Stimulated activated naive CD4-positive, alpha-beta T cell (primary cell): ENCODE results near the gene APC.
"Not testable (repeated sequence)": the region's sequence is repeated elsewhere in the genome, so short reads cannot be mapped to it uniquely, and the experiment has no call there.

Source experiments
- DNase-seq, 6 experiments: peaks; one replicate each; lab custom pipeline; 2025; lab: John Stamatoyannopoulos, UW

APC gene

DNA sequence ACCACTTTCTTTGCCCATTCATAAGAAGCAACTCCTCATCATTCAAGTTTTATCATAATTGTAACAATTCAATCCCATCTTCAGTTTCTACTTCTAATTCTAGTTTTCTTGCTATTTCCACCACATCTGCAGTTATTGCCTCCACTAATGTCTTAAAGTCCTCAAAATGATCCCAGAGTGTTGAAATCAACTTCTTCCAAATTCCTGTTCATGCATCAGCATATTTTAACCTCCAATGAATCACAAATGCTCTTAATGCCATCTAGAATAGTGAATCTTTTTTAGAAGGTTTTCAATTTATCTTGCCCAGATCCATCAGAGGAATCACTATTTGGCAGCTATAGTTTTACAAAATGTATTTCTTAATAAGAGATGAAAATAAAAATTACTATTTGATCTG lies 120.2 kb downstream of the APC start:
- DNase-seq = no peak

DNA sequence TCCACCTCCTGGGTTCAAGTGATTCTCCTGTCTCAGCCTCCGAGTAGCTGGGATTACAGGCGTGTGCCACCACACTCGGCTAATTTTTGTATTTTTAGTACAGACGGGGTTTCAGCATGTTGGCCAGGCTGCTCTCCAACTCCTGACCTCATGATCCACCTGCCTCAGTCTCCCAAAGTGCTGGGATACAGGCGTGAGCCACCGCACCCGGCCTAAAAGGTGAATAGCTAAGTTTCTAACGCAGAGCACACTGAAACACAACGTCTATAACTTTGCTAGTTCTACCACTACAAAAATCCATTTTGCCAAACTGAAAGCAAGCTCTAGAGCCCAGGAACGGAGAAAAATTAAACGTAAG lies 122.9 kb downstream of the APC start:
- not testable (repeated sequence) for DNase-seq

- DNase-seq = peak; percentile 83 to 92 (median 88)
Observed at GRCh38 chr5:112860929-112861637, 123.4 kb downstream of the APC start, which contains the start of gene SRP19. SRP19 (plus strand) TSS chr5:112861287; CDS start chr5:112861377, 90 bp downstream.

GRCh38 chr5:112861638-112861985 lies 123.9 kb downstream of the APC start:
- no peak for DNase-seq

DNA sequence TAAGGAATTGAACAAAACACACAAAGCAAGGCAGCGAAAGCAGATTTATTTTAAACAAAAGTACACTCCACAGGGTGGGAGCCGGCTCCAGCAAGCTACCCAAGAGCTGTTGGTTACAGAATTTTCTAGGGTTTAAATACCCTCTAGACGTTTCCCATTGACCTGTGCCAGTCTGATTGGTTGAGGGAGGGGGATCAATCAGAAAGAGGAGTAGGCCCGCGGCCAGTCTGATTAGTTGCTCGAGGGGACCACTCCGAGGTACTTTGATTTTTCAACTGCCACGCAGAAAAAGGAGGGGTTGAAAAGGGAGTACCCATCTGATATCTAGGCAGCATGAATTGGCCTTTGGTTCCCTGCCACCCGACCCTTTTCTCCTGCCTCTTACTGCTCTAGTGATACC lies 124.4 kb downstream of the APC start:
- DNase-seq = no peak

DNA sequence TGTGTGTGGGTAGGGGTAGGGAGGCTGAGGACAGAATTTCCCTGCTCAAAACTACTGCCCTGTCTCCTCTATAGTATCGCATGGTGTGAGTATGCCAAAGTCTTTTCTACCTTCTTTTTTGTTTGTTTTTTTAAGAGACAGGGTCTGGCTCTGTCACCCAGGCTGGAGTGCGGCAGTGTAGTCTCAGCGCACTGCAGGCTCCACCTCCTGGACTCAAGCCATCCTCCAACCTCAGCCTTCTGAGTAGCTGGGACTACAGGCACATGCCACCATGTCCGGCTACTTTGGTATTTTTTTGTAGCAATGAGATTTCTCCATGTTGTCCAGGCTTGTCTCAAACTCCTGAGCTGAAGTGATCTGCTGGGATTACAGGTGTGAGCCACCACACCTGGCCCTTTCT lies 125.9 kb downstream of the APC start:
- no peak for DNase-seq

- no peak for DNase-seq
Observed at GRCh38 chr5:112865128-112865527, 127.4 kb downstream of the APC start.

DNA sequence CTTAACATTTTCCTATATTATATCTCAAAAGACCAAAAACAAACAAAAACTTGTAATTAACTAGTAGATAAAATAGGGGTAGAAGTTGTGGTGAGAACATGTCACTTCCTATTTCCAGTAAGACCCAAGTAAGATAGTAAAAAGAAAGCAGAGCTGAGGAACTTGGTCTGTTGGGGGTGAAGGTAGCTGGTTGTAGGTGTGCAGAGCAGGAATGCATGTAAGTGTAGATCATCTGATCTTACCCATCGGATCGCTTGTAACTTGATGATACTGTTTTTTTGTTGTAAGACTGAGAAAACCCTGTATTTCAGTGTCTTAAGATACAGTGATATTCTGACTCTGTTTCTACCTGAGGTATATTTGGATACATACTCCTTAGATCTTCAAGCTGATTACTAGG lies 129.1 kb downstream of the APC start:
- no peak for DNase-seq

GRCh38 chr5:112867411-112867810 lies 129.7 kb downstream of the APC start:
- DNase-seq = no peak

DNA sequence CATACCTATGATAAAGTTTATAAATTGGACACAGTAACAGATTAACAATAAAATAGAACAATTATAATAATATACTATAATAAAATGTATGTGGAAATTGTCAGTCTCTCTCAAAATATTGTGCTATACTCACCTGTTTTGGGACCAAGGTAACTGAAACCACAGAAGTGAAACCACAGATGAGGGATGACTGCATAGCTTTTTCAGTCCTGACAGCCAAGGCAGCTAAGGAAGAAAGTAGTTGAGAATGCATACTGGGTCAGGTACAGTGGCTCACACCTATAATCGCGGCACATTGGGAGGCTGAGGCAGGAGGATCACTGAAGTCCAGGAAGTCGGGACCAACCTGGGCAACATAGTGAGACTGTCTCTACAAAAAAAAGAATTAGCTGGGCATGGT lies 132.3 kb downstream of the APC start:
- DNase-seq = no peak

DNA sequence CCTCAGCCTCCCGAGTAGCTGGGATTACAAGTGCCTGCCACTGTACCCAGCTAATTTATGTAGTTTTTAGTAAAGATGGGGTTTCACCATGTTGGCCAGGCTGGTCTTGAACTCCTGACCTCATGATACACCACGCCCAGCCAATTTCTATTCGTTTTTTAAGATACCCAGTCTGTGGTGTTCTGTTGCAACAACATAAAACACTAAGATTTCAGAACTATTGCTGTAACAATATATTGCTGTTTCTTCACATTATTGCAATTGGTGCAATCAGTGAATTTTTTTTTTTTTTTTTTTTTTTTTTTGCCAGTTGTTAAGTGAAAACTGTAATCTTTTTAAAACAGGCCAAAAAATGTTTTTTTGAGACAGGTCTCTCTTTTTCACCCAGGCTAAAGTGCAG lies 133.3 kb downstream of the APC start:
- DNase-seq = no peak

GRCh38 chr5:112876362-112876761 lies 138.7 kb downstream of the APC start:
- no peak for DNase-seq

DNA sequence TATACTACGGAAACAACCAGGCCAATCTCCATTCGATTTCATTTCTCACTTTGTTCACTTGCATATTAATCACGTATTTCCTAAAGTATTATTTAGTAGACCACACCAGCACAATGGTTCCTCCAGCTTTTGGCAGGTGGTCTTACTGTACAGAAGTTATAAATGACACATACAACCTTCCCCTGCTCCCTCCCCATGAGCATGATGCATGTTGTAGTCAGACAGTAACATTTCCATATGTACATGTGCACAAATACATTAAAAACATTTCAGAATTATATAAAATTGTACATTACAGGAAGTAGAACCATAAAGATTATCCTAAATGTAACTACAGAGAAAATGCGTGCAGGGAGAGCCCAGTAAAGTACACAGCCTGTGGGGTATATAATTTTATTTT lies 140.4 kb downstream of the APC start:
- DNase-seq = no peak

- no peak for DNase-seq
Observed at GRCh38 chr5:112878760-112879159, 141.1 kb downstream of the APC start.

DNA sequence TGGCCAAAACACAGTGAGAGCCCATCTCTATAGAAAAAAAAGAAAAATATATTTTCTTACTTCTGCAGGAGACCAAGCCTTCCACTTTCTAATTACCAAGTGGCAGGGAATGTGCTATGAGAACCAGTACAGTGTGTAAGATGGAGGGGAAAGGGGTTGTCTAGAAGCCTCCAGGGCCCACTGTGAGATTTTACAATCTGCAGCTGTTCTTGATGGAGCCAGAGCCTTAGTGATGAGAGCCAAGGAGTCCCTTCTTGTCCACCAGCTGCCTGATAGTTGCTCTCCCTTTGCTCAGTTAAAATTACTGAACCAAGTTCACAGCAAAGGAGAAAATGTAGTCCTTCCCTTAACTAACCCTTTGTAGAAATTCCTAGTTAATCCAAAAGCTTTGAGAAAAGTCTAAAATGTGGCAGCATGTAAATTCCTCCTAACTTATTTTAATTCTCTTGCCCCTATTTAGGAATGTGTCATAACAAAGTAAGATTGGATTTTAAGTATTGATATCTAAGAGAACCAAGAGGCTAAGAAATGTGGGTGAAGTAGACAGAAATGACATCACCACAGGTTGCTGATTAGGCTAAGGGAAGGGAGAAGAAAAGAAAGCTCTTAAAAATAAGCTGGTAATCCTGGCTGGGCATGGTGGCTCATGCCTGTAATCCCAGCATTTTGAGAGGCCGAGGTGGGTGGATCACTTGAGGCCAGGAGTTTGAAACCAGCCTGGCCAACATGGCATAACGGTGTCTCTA lies 142.7 kb downstream of the APC start:
- no peak for DNase-seq

DNA sequence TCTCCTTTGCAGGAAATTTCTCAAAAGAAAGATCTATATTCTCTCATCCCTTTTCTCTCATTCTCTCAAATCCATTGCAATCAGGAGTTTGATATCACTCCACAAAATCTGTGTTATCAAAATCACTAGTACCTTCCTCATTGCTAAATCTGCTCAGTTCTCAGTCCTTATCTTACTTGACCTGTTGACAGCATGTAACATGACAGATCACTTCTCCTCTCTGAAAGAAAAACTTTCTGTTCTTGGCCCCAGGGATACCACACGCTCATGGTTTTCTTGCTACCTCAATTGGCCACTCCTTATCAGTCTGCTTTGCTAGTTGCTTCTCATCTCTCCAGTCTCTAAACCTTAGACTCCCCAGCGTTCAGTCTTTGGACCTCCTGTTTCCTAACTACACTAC lies 145.5 kb downstream of the APC start:
- DNase-seq = no peak

DNA sequence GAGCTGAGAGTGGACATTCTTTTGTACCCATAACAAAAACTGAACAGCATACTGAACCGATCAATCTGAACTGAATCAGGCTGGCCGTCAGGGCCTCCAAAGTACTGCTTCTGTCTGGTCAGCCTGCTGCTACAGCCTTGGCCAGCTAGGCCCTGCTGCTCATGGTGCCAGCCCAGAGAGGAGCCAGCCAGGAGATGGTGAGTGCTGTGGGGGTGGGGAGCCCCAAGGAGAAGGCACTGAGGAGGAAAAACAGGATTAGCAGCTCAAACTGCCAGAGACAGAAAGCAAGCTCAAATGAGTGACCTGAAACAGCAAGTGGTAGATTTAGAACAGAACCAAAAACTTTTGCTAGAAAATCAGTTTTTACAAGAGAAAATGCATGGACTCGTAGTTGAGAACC lies 147.3 kb downstream of the APC start:
- no peak for DNase-seq

DNA sequence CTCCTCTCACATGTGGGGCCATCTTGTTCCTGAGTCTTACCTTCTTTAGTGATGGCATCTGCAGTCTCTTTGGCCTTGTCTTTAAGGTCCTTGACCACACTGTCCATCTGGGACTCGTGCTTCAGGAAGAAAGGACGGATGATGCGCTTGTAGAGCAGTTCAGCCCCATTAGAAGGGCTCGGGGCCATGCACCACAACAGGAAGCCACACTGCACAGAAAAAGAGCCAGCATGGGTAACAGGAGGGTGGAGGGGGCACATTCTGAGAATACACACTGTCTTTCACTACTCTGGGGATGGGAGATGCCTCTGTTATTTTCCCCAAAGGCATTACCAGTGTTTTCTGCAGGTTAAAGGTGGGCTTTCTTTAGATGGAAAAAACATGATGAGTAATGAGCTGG lies 149.3 kb downstream of the APC start:
- DNase-seq = no peak

GRCh38 chr5:112892066-112892465 lies 154.4 kb downstream of the APC start:
- DNase-seq = not testable (repeated sequence)

GRCh38 chr5:112892776-112893175 lies 155.1 kb downstream of the APC start:
- DNase-seq = no peak

- DNase-seq = no peak
Observed at GRCh38 chr5:112895682-112896081, 158.0 kb downstream of the APC start.
